ENCODE results near the gene PSIP1.

DNA sequence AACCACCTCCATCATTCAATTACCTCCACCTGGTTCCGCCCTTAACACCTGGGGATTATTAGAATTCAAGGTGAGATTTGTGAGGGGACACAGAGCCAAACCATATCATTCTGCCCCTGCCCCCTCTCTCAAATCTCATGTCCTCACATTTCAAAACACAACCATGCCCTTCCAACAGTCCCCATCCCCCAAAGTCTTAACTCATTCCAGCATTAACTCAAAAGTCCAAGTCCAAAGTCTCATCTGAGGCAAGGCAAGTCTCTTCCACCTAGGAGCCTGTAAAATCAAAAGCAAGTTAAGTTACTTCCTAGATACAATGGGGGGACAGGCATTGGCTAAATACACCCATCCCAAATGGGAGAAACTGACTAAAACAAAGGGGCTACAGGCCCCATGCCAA is 18.8 kb downstream of the PSIP1 start:
- TF ChIP-seq POLR2A (IDR thresholded peaks at IDR 0.05; ENCODE audit: low read depth): no peak
- TF ChIP-seq, protein P1, sequence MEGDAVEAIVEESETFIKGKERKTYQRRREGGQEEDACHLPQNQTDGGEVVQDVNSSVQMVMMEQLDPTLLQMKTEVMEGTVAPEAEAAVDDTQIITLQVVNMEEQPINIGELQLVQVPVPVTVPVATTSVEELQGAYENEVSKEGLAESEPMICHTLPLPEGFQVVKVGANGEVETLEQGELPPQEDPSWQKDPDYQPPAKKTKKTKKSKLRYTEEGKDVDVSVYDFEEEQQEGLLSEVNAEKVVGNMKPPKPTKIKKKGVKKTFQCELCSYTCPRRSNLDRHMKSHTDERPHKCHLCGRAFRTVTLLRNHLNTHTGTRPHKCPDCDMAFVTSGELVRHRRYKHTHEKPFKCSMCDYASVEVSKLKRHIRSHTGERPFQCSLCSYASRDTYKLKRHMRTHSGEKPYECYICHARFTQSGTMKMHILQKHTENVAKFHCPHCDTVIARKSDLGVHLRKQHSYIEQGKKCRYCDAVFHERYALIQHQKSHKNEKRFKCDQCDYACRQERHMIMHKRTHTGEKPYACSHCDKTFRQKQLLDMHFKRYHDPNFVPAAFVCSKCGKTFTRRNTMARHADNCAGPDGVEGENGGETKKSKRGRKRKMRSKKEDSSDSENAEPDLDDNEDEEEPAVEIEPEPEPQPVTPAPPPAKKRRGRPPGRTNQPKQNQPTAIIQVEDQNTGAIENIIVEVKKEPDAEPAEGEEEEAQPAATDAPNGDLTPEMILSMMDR (IDR thresholded peaks at IDR 0.05): no peak
